Stomach (tissue), 4 donors: ENCODE results near the gene PIK3R6.

Experiments
- CTCF ChIP-seq, 7 experiments: fragments of 450-650 bp in 4 of 7; fragments of 200-600 bp in 3 of 7; sonication (generic) in 3 of 7; IDR thresholded peaks; one replicate each; pipeline ENCODE4 v1.5.1; 2016 to 2019; ENCODE audit warnings: antibody characterized with exemption in 7 of 7, control low read depth in 2 of 7, mild to moderate bottlenecking in 1 of 7
- POLR2A ChIP-seq, 4 donors: fragments of 450-650 bp; IDR thresholded peaks; one replicate each; pipeline ENCODE4 v1.6.1; 2016; ENCODE audit warnings: antibody characterized with exemption in 4 of 4, control low read depth in 2 of 4, mild to moderate bottlenecking in 1 of 4, moderate library complexity in 1 of 4
- POLR2AphosphoS5 ChIP-seq, 3 donors: sonication (generic); formaldehyde crosslinking; IDR thresholded peaks; one replicate each; pipeline ENCODE4 v1.6.1; 2016; ENCODE audit warnings: antibody characterized with exemption in 3 of 3

DNA sequence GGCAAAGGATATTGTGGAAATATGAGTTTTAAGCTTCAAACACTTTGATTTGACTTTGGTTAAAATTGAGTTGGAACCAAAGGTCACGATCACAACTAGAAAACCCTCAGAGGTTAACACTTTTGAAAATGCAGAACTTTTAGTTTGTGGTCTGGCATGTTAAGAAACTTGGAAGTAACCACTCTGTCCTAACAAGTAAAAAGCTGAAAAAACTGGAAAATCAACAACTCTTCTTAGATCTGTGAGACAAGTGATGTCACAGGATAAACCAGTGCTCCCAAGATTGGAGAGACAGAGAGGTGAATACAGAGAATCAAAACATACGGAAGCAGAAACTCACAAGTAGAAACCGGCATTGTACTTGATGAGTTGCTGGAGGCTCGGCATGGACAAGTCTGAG, 85.7 kb downstream of the PIK3R6 start:
- TF ChIP-seq POLR2A (IDR thresholded peaks at IDR 0.05) (no peak), CTCF (IDR thresholded peaks at IDR 0.05) (no peak), POLR2AphosphoS5 (IDR thresholded peaks at IDR 0.05) (no peak)
